A673 (cell line): ENCODE data around the gene LRCOL1. TPM values are rescaled to one million over a fixed set of nuclear protein-coding genes. Genes with fewer than 3 reads are reported as not detected.

ENCODE experiments used
- BruUV-seq: library from RNA; stranded (reverse); fragments of 400-500 nt; replicated peaks from 2 replicates; lab custom pipeline; 2021; lab: Mats Ljungman, UMichigan
- CTCF ChIA-PET: fragments of 300-600 bp; sonication (Branson Sonifier 250); formaldehyde crosslinking; loops from one replicate; lab custom pipeline; 2022; ENCODE audit warnings: antibody characterized with exemption; lab: Charles Lee
- POLR2A ChIA-PET: fragments of 300-600 bp; sonication (Branson Sonifier 250); formaldehyde crosslinking; loops from one replicate; lab custom pipeline; 2022; ENCODE audit warnings: antibody characterized with exemption; ENCODE audit not compliant: low non-redundant PET; lab: Charles Lee
- DNase-seq: peaks from one replicate; pipeline ENCODE4 v3.0.0-alpha.2; 2015; ENCODE audit warnings: low spot score
- H3K27ac ChIP-seq: fragments of 200-600 bp; sonication (generic); 2 replicates; pipeline ENCODE4 v1.5.1; 2016; ENCODE audit warnings: mixed run types, low read depth, mild to moderate bottlenecking, mixed read lengths, antibody characterized with exemption, low read length; ENCODE audit not compliant: poor library complexity, severe bottlenecking
- H3K27me3 ChIP-seq: fragments of 200-600 bp; sonication (generic); replicated peaks from 2 replicates; pipeline ENCODE4 v1.6.1; 2017; ENCODE audit warnings: mixed run types, low read depth, mild to moderate bottlenecking, mixed read lengths, antibody characterized with exemption, low read length; ENCODE audit not compliant: insufficient read depth, poor library complexity
- H3K36me3 ChIP-seq: fragments of 200-600 bp; sonication (generic); 2 replicates; pipeline ENCODE4 v1.6.1; 2016; ENCODE audit warnings: mixed run types, mild to moderate bottlenecking, mixed read lengths, antibody characterized with exemption, low read length; ENCODE audit not compliant: insufficient read depth, poor library complexity, severe bottlenecking
- H3K4me1 ChIP-seq: fragments of 200-600 bp; sonication (generic); 2 replicates; pipeline ENCODE4 v1.6.1; 2017; ENCODE audit warnings: mixed run types, mild to moderate bottlenecking, mixed read lengths, antibody characterized with exemption, low read length; ENCODE audit not compliant: insufficient read depth, poor library complexity, severe bottlenecking
- H3K4me3 ChIP-seq: fragments of 200-600 bp; sonication (generic); 2 replicates; pipeline ENCODE4 v1.5.1; 2016; ENCODE audit warnings: low read depth, mixed run types, mild to moderate bottlenecking, mixed read lengths, low read length; ENCODE audit not compliant: poor library complexity, severe bottlenecking
- H3K9me3 ChIP-seq: fragments of 200-600 bp; sonication (generic); 2 replicates; pipeline ENCODE4 v1.6.1; 2016; ENCODE audit warnings: mixed run types, low read depth, mild to moderate bottlenecking, mixed read lengths, antibody characterized with exemption, low read length; ENCODE audit not compliant: poor library complexity, severe bottlenecking
- EZH2 ChIP-seq: fragments of 200-600 bp; sonication (generic); IDR thresholded peaks from 2 replicates; pipeline ENCODE4 v1.6.1; 2017; ENCODE audit warnings: borderline replicate concordance, low read depth, mild to moderate bottlenecking, mixed read lengths, antibody characterized with exemption, low read length; ENCODE audit not compliant: poor library complexity, severe bottlenecking
- intact Hi-C: fragments of 100-400 bp; cut with micrococcal nuclease; formaldehyde crosslinking; loops from one replicate; pipeline ENCODE4 v1.10.0; 2022; ENCODE audit not compliant: unreplicated experiment
- total RNA-seq: library from RNA; stranded (reverse); gene quantifications from 2 replicates; pipeline ENCODE4 v1.2.3, GENCODE V29; 2021
- TF ChIP-seq, protein P1 (sequence below): fragments of 300-800, 200-600 bp; sonication (generic); conservative IDR thresholded peaks from 2 replicates; pipeline ENCODE4 v1.5.1; 2017; ENCODE audit warnings: low read depth, mild to moderate bottlenecking, antibody characterized with exemption, low read length, moderate library complexity, mixed read lengths

LRCOL1 gene
- total RNA-seq, 1 experiment from 2014 or later = not detected

DNA sequence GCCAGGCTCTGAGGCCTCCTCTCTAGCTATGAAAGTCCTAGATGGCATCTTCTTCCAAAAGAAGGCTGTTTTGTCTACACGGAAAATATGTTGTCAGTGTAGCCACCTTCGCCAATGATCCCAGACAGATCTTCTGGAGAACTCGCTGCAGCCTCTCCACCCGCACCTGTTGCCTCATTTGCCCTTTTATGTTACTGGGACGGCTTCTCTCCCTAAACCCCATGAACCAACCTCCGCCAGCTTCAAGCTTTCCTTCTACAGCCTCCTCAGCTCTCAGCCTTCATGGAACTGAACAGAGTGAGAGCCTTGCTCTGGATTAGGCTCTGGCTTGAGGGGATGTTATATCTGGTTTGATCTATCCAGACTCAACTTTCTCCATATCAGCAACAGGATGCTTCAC, 18.9 kb upstream of the LRCOL1 start:
- intact Hi-C loops = no loop called here
- peaks cover 1% of the 10 kb centered on the region for H3K4me1 ChIP-seq
- H3K4me3 ChIP-seq = no peak overlapping the region
- CTCF ChIA-PET = no interaction called here
- TF ChIP-seq, protein P1, sequence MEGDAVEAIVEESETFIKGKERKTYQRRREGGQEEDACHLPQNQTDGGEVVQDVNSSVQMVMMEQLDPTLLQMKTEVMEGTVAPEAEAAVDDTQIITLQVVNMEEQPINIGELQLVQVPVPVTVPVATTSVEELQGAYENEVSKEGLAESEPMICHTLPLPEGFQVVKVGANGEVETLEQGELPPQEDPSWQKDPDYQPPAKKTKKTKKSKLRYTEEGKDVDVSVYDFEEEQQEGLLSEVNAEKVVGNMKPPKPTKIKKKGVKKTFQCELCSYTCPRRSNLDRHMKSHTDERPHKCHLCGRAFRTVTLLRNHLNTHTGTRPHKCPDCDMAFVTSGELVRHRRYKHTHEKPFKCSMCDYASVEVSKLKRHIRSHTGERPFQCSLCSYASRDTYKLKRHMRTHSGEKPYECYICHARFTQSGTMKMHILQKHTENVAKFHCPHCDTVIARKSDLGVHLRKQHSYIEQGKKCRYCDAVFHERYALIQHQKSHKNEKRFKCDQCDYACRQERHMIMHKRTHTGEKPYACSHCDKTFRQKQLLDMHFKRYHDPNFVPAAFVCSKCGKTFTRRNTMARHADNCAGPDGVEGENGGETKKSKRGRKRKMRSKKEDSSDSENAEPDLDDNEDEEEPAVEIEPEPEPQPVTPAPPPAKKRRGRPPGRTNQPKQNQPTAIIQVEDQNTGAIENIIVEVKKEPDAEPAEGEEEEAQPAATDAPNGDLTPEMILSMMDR = no peak
- no peak for TF ChIP-seq EZH2
- DNase-seq = no peak
- peaks cover 79% of the 10 kb centered on the region for H3K36me3 ChIP-seq
- no peaks in the 10 kb centered on the region for H3K27me3 ChIP-seq
- no TSS peak for BruUV-seq
- H3K27ac ChIP-seq = no peak overlapping the region
- POLR2A ChIA-PET = no interaction called here
- no peaks in the 10 kb centered on the region for H3K9me3 ChIP-seq

DNA sequence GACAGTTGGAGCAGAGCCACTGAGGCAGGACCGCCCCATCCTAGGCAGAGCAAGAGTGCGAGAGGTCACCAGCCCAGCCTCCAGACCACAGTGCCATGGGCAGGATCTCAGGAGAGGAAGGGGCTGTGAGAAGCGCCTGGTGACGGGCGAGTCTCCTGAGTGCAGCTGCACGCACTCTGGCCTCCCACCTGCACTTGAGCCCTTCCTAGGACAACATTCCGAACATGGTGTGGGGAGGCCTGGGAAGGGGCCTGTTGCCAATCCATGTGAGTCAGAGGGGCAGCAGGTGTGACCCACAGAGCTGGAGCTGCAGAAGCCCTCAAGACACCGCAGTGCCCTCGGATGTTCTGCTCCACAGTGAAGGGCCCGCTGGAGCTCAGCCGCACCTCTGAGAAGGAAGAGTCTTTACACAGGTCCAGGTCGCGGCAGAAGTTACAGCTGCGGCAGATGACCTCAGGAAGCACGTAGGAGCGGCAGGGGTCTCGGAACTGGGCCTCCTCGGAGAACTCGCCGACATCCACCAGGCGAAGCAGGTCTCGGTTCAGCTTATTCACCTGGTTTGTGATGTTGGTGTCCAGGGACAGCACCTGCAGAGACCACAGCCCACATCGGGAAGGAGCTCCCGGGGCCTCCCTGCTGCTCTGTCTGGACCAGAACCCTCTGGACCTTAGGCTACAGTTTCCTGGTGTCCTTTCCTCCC, 15.5 kb upstream of the LRCOL1 start:
- CTCF ChIA-PET = no interaction called here
- peaks cover 53% of the 10 kb centered on the region for H3K36me3 ChIP-seq
- BruUV-seq = no TSS peak

DNA sequence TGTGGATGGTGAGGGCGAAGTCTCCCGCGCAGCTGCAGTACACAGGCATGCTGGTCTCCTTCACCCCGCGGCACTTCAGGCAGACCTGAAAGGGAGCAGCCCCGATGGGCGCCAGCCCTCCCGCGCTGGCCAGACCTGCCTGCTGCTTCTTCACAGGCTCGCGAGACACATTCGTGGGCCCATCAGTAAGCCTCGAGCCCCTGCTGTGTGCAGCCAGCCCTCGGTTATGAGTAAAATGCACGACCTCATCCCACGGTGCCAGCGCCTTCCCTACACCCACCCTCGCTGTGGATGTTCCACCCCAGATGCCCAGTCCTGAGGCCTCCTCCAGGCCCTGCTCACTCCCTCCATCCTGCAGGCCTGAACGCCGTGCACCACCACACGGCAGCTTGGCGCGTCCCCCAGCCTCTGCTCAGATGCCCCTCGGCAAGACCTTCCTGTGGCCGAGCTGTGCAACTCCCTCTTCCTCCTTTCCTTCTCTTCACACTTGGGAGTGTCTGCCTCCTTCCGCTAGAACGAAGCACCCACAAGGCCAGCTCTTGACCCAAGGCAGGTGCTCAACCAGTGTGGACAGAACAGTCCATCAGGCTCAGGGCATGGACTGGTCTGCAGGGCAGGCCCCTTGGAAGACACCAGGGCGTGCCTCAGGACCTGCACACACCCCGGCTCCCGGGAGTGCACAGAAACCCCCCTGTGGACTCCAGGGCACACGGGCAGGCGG, 14.7 kb upstream of the LRCOL1 start:
- Histone ChIP-seq H3K27me3 (no peaks in the 10 kb centered on the region), H3K27ac (no peak overlapping the region), H3K4me3 (no peak overlapping the region), H3K36me3 (peaks cover 45% of the 10 kb centered on the region), H3K4me1 (peaks cover 22% of the 10 kb centered on the region), H3K9me3 (no peaks in the 10 kb centered on the region)
- no peak for DNase-seq
- BruUV-seq = no TSS peak
- POLR2A ChIA-PET = no interaction called here
- TF ChIP-seq EZH2 = no peak
- TF ChIP-seq, protein P1 = no peak
- intact Hi-C loops = no loop called here
- CTCF ChIA-PET = no interaction called here

More for the DNA sequence above, 15.5 kb upstream of the LRCOL1 start:
- DNase-seq = no peak
- TF ChIP-seq EZH2 = no peak
- TF ChIP-seq, protein P1 = no peak
- intact Hi-C loops = no loop called here
- POLR2A ChIA-PET = no interaction called here
- Histone ChIP-seq H3K27ac (no peak overlapping the region), H3K27me3 (no peaks in the 10 kb centered on the region), H3K9me3 (no peaks in the 10 kb centered on the region), H3K4me1 (peaks cover 22% of the 10 kb centered on the region), H3K4me3 (no peak overlapping the region)
